Measurements from ENCODE around the gene PPP1R17.

PPP1R17 gene

GRCh38 chr7:31744294-31744874 is 57.4 kb downstream of the PPP1R17 start:
- WGBS, result 7% methylated on average over 4 of the region's 4 CpGs
- Histone ChIP-seq H3K27me3 (ENCODE audit: insufficient read depth, low read length) (peaks cover 19% of the 10 kb centered on the region), H3K4me1 (ENCODE audit: insufficient read depth, low read length) (no peaks in the 10 kb centered on the region), H3K9ac (ENCODE audit: low read depth, low read length) (no peak overlapping the region), H3K27ac (ENCODE audit: low read depth, low read length) (no peak overlapping the region), H3K4me3 (ENCODE audit: low read length) (no peak overlapping the region), H3K36me3 (ENCODE audit: insufficient read depth, low read length) (no peaks in the 10 kb centered on the region), H3K9me3 (ENCODE audit: insufficient read depth, low read depth, low read length) (no peaks in the 10 kb centered on the region)

DNA sequence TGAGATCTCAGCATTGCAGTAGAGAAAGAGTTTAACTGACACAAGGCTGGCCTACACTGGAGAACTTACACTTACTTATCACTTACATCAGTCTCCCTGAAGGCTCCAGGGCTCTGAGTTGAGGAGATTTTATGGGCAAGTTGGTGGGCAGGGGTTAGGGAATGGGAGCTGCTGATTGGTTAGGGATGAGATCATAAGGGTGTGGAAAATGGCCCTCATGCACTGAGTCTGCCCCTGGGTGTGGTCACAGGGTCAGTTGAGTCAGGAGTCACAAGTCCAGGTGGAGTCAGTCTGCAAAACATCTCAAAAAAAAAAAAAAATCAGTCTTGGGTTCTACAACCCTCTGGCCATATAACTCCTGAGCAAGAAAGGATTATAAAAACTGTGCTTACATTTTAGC is 60.5 kb downstream of the PPP1R17 start:
- Histone ChIP-seq H3K27ac (ENCODE audit: low read depth, low read length) (no peak overlapping the region), H3K27me3 (ENCODE audit: insufficient read depth, low read length) (peaks cover 38% of the 10 kb centered on the region), H3K9ac (ENCODE audit: low read depth, low read length) (no peak overlapping the region), H3K4me1 (ENCODE audit: insufficient read depth, low read length) (no peaks in the 10 kb centered on the region), H3K4me3 (ENCODE audit: low read length) (no peak overlapping the region), H3K36me3 (ENCODE audit: insufficient read depth, low read length) (no peaks in the 10 kb centered on the region), H3K9me3 (ENCODE audit: insufficient read depth, low read depth, low read length) (no peaks in the 10 kb centered on the region)

DNA sequence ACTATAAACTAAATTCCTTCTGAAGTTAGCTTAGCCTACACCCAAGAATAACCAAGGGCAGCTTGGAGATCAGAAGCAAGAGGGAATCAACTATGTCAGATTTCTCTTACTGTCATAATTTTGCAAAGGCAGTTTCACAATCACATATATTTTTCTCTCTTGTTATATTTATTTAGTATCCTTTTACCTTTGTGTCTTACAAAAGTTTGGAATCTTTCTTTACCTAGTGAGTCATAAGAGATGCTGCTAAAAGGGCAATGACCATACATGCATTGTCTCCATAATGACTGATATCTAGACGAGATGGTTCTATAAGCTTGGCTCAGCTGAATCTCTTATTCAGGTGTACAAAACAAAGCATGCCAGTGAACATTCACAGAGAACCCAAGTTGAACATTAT is 61.1 kb downstream of the PPP1R17 start:
- WGBS, result 90% methylated on average over 1 of the region's 1 CpG
- Histone ChIP-seq H3K9me3 (ENCODE audit: insufficient read depth, low read depth, low read length) (no peaks in the 10 kb centered on the region), H3K4me1 (ENCODE audit: insufficient read depth, low read length) (no peaks in the 10 kb centered on the region), H3K4me3 (ENCODE audit: low read length) (no peak overlapping the region), H3K9ac (ENCODE audit: low read depth, low read length) (no peak overlapping the region), H3K36me3 (ENCODE audit: insufficient read depth, low read length) (no peaks in the 10 kb centered on the region), H3K27me3 (ENCODE audit: insufficient read depth, low read length) (peaks cover 43% of the 10 kb centered on the region), H3K27ac (ENCODE audit: low read depth, low read length) (no peak overlapping the region)

GRCh38 chr7:31751726-31752125 is 64.7 kb downstream of the PPP1R17 start:
- Histone ChIP-seq H3K27me3 (ENCODE audit: insufficient read depth, low read length) (peaks cover 59% of the 10 kb centered on the region), H3K9me3 (ENCODE audit: insufficient read depth, low read depth, low read length) (no peaks in the 10 kb centered on the region), H3K9ac (ENCODE audit: low read depth, low read length) (no peak overlapping the region), H3K4me1 (ENCODE audit: insufficient read depth, low read length) (no peaks in the 10 kb centered on the region), H3K4me3 (ENCODE audit: low read length) (no peak overlapping the region), H3K36me3 (ENCODE audit: insufficient read depth, low read length) (no peaks in the 10 kb centered on the region), H3K27ac (ENCODE audit: low read depth, low read length) (no peak overlapping the region)
- WGBS, result 91% methylated on average over 4 of the region's 4 CpGs
